Stimulated activated CD4-positive, alpha-beta T cell treated with anti-CD3 and anti-CD28 coated beads, Interleukin-2, amount 100 ng/mL, for 48 hours (primary cell): Measurements from ENCODE around the gene RPH3AL.
"Not testable (repeated sequence)": the region's sequence is repeated elsewhere in the genome, so short reads cannot be mapped to it uniquely, and the experiment has no call there.

ENCODE experiments used
- DNase-seq, 2 donors: peaks; one replicate each; pipeline ENCODE4 v3.0.0-alpha.2; 2020

RPH3AL gene

DNA sequence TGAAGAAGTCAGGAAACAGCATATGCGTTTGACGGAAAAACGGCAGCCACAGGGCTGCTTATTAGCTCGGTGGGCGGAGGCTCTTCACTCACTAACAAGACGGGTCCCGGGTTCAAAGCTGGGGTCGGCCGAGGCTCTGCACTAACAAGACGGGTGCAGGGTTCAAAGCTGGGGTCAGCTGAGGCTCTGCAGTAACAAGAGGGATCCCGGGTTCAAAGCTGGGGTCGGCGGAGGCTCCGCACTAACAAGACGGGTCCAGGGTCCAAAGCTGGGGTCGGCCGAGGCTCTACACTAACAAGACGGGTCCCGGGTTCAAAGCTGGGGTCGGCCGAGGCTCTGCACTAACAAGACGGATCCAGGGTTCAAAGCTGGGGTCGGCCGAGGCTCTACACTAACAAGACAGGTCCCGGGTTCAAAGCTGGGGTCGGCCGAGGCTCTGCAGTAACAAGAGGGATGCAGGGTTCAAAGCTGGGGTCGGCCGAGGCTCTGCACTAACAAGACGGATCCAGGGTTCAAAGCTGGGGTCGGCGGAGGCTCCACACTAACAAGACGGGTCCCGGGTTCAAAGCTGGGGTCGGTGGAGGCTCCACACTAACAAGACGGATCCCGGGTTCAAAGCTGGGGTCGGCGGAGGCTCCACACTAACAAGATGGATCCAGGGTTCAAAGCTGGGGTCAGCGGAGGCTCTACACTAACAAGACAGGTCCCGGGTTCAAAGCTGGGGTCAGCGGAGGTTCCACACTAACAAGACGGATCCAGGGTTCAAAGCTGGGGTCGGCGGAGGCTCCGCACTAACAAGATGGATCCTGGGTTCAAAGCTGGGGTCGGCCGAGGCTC lies 117.4 kb downstream of the RPH3AL start:
- DNase-seq = not testable (repeated sequence)

DNA sequence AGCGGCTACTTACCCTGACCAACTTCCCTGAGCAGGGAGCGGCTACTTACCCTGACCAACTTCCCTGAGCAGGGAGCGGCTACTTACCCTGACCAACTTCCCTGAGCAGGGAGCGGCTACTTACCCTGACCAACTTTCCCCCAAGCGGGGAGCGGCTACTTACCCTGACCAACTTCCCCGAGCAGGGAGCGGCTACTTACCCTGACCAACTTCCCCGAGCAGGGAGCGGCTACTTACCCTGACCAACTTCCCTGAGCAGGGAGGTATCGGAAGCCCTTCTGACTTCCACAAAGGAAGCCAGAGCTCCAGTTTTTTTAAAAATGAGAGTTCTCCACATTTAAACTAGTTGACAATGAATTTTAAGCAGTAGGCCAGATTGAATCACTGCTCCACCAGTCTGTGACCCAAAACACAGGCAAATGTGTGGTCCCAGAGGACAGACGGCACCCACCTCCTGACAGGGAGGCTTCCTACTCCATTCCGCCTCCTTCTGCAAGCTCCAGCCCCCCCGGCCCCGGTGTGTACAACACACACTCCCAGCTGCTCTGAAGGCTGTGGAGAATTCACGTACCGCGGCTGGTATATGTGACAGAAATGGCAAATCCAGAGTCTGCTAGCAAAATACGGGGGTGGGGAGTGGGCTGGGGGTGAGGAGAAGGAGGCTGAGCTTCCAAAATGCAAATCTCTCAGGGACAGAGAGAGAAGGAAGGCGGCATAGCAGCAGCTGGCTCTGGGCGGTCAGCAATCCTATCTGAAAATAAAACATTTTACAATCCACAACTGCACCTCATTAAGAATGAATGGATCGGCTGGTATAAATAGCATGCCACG lies 118.2 kb downstream of the RPH3AL start:
- DNase-seq = not testable (repeated sequence)

DNA sequence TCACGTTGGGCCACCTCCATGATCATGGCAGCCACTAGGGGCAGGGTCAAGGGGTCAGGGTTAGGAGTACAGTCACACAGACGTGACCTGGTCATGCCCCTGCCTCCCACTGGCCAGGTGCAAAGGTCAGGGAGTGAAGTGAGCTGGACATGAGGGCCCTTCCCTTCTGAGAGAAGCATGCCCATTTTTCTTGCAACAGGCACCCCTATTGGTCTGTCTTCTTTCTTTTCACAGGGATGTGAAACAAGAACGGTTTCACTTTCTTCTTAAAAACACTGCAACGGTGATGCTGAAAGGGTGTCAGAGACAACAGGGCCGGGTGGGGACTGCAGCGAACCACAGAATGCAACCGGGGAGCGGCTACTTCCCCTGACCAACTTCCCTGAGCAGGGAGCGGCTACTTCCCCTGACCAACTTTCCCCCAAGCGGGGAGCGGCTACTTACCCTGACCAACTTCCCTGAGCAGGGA lies 119.1 kb downstream of the RPH3AL start:
- DNase-seq = no peak

DNA sequence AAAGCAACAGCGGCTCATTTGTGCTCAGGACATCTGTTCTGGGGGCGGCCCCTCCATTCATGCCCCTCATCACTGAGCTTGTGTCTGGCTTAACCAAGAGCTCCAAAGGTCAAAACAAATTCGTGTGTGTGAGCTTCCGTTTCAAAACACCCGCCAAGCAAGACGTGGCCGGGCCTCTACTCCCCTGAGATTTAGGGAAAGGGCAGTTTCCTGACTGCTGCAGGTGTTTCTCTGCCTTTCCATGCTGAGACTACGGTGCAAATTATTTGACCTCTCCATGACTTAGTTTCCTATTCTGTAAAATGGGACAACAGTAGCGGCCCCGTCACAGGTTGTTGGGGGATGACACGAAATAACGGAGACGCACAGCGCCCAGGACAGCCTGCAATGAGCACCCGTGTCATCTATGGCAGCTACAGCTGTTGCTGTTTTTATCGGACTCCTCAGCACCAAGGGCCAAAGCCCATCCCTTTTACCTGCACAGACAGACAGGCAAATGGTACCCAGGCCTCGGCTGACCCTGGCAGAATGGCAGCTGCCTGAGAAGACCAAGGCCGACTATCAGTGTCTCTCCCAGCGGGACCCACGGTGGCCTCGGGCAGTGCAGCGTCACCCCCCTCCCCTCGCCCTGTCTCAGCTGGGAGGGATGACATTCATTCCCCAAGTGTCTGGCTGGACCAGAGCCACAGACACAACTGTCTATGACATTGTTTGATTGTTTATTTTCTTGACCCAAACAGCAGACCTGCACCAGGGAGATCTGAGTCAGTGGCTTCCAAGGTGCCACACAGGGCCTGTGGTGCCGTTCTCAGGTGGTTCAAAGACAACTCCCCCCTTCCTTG lies 120.4 kb downstream of the RPH3AL start:
- DNase-seq = no peak

DNA sequence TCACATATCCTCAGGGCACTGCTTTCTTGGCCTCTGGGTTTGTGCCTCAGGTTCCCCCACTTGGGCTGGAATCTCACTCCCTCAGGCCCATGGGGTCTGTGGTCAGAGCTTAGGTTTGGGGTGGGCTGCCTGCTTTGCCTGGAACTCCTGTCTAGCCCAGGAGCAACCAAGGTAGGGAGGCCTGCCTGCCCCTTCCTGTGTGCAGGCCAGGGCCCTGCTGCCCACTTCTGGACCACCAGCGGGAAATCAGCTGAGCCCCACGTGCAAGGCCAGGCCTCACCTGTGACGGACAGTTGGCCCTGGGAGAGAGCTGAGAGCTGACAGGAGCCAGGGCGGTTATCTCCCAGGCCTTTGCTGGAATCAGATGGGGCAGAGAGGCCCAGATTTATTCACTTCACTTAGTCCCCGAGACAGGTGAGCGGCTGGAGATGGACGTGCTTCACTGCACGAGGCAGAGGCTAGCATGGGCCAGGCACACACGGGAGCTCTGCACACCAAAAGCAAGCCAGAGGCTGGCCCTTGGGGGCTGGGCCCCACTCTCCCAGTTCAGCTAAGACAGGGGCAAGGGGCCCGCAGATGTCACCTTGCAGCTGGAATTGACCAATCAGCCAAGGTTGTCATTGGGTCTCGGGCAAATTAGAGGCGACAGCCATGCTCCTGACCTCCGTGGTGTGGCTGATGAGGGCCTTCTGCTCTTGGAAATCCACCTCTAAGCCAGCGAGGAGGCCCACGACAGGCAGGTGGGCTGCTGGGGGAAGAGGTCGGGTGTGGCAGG lies 121.2 kb downstream of the RPH3AL start:
- no peak for DNase-seq

DNA sequence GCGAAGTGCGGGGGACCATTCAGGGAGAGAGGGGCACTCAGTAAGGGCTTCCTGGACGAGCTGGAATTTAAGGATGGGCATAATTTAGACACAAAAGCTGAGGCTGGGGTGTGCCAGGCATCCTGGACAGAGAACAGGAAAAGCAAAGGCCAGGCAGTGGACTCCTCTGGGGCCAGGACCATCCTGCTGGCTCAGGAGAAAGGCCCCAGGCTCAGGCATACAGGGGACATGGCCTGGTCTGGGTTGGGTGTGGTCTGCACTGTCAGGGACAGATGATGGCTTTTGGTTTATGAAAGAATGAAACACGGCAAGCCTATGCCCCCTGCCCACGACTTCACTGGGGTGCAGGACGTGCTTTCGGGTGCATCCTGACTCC lies 122.2 kb downstream of the RPH3AL start:
- no peak for DNase-seq

DNA sequence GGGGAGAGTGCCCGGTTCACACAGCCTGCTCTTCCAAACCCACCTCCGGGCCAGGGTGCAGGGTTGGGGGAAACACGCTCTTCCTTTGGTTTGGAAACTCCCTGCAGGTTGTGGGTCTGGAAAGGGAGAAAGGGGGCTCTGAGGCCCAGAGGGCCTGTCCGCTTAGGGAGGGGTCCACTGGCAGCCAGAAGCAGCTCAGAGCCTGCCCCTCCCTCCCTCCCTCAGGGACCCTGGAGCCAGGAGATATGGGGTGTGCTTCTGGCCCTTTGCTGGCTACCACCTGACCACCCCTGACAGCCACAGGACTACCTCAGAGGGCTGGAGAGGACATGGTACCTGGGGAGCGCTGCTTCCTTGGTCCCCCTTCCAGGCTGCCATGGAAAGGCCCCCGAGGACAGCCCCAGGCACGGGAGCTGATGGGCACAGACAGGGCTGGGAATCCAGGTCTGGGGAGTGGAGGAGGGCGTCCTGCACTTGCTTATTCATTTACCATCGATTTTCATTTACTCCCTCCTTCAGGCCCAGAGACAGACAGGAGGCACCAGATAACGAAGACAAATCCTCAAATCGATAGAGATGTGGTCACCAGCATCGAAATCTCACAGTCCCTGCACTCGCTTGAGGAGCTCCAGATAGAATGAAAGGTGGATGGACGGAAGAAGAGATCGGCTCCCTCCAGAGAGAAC lies 122.8 kb downstream of the RPH3AL start:
- DNase-seq = no peak

DNA sequence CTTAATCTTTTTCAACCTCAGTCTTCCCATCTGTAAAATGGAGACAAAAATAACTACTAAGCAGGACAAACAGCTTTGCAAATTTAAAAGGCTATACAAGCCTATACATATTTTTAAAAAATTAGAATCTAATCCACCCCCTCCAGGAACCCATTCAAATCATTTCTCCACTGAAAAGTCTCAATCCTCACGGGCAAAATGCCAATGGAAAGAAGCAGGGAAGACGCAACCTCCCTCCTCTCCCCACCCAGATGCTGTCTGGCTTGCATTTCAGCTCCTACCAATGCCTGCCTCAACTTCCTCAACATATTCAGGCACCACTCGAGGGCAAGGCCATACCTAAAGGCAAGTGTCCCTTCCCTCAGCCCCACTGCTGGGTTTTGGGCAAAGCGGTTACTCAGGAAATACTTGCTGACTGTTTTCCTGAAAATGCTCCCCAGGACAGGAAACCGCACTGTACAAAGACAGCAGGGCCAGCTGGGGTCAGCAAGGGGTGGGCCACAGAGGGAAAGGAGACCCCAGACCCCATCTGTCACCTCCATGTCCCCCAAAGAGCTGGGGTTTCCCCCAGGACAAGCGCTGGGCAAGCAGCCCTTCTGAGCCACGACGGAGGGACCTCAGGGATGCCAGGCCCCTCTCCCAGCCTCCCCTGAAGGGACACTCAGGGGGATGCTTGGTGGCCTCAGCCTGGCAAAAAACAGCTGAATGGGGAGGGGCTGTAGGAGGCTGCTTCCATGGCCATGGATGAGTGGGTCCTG lies 123.5 kb downstream of the RPH3AL start:
- no peak for DNase-seq

DNA sequence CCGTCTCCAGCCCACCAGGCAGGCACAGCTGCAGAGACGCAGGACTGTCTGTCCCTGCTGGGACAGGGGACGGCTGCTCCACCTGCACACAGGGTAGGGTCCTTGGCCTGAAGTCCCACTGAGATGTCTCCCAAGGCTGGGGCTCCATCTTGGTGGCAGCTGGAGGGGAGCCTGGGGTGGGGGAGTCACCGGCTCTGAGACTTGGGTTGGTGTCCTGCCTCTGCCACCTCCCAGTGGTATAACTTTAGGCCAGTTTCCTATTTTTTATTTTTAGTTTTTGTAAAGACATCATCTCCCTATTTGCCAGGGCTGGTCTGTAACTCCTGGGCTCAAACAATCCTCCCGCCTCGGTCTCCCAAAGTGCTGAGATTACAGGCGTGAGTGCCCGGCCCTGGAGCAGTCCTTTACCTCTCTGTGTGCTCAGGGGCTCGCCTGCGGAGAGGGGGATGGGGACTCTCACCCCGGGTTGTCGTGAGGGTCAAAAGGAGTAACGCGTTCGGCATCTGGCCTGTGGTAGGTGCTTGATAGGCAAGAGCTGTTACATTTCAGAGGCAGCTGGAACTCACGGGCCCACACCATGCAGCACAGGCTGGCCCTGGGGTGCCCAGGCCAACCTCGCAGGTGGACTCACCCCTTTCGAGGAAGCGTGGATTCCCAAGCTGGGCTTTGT lies 124.5 kb downstream of the RPH3AL start:
- DNase-seq = no peak

DNA sequence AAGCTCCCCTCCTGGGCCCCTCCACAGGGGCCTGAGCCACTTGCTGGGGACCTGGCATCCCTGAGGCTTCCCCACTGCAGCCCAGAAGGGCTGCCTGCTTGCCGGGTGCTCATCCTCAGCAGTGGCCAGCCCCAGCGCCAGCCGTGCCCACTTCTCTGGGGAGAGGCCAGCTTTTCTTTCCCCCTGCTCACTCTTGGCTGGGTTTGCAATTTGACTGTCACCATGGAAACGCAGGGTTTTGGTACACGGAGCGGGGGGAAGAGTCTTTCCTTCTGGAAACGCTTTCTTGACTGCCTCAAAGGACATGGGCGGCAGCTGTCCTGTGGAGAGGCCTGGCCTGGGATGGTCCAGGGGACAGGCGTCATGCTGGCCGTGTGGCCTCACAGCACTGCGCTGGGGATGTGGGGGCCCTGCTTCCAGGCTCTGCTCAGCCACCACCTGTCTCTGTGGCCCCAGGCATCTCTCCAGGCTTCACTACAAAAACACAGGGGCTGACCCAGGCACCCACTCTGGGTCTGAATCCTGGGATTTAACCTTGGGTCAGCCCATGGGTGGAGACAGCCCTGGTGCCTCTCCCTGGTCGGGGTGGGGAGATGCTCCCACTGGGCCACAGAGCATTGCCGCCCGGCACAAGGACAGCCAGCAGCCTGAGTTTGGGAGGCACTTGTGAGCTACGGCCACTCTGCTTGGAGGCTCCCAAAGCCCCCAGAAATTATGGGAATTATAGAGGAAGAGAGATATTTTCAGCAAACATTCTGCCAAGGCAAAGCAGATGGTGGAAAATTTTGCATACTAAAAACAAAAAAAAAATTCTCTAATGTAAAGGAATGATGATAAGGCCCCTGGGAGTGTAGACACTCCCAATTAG lies 125.3 kb downstream of the RPH3AL start:
- no peak for DNase-seq

DNA sequence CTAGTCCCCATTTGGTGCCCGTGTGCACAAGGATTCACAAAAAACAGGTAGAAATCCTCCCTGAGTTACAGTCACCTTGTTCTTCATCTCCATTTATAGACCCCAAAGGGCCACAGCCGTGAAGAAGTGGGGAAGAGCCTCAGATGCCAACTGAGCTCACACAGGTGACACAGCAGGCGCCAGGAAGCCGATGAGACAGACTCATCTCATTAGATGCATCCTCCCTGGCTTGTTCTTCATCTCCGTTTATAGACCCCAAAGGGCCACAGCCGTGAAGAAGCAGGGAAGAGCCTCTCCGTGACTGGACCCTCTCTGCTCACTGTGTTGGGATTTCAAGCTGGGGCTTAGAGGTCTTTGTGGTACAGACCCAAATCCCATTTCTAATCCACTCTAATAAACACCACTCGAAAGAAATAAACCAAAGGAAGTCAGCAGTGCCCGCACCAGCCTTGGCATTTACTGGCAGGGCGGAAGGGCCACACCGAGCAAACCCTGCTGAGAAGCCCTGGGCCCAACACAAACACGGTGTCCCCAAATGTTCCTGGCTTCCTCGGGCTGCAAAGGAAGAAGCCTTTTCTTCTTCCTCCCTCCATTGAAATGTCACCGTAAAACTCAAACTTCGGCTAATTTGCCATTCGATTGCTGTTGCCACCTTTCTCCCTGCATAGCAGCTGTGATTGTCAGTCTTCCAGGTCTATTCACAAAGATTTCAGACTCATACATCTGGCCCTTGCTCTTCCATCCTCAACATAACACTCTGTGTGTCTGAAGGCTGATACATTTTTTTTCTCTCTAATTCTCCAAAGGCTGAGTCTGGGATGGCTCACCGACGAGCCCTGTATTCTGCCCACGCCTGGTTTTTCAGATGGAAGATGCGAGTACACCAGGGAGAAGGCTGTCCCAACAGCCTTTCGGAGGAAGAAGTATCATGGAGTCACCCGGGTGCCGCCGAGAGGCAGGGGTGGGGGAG lies 126.2 kb downstream of the RPH3AL start:
- DNase-seq = no peak

DNA sequence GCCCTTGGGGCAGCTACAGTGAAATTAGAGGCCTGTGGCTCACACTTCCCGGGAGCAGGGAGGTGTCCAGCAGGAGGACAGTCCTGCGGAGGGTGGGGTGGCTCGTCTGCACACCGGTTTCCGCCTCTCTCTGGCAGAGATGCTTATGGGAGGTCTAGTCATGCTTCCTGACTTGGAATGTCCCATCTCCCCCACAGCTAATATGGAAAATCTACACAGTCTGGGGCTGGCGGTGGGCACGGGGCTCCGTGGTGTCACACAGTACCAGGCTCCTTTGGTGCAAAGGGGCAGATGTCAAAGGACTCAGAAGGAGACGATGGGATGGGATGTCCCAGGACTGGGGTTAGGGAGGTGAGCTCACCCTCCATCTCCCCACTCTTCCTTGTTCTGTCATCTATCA lies 127.1 kb downstream of the RPH3AL start:
- DNase-seq = no peak

DNA sequence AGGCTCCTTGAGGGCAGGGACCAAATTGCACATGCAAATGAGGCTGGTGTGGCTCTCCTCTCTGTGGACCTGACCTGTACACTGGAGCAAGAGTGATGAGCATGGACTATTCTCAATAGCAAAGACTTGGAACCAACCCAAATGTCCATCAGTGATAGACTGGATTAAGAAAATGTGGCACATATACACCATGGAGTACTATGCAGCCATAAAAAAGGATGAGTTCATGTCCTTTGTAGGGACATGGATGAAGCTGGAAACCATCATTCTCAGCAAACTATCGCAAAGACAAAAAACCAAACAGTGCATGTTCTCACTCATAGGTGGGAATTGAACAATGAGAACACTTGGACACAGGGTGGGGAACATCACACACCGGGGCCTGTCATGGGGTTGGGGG lies 128.0 kb downstream of the RPH3AL start:
- not testable (repeated sequence) for DNase-seq

DNA sequence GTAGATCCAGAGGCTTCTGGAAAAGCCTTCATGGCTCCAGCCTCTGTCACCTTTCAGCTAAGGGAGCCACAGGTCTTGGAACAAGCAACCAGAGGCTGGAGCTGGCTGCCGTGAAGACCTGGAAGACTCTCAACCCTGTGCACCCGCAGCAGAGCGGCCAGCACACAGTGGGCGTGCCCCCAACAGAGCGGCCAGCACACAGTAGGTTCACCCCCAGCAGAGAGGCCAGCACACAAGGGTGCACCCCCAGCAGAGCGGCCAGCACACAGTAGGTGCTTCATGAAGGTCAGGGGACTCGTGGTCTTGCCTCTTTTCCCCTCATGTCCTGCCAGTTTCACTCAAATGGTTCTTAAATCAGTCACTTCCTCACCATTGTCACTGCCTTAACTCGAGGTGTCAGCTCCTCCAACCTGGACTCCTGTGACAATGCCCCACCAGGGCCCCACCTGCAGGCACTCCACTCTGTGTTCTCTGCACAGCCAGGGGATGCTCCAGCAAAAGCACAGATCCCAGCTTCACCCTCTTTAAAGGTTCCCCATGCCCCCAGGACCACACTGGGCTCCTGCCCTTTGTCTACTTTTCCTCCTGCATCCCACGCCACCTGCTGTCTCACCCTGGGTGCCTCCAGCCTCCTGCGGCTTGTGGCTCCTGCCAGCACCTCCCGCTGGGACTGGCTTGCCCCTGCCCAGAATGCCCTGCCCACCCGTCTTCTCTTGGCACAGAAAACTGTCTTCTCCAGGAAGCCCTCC lies 128.7 kb downstream of the RPH3AL start:
- DNase-seq = no peak

DNA sequence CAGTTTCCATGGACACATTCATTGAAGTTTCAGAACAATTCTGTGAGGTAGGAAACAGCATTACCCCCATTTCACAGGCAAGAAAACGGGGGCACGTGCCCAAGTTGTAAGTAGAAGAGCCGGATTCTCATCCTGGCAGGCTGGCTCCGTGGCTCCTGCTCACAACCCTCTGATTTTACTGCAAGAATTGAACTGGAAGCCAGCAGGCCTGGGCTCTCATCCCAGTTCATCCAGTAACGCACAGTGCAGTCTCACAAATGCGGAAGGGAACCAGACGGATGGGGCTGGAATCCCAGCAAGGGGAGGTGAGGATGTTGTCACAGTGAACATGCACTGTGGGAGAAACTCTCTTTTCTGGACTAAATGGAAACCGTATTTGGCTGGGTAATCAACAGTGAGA lies 130.4 kb downstream of the RPH3AL start:
- no peak for DNase-seq

DNA sequence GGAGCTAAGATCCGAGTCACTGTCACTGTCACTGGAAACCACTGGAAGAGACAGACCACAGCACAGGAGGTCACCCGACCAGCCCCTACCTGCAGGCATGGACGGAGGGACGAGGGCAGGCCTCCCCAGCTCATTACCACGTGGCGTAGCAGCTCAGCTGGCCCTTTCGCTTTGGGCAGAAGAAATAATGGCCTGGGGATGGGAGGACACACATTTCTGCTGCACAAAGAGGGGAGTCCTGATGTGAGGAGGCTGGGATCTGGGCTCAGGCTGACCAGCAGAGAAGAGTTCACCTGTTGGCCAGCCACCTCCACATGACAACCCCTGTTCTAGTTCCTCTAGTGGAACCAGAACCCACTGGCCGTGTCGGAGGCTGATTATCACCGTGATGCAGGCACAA lies 132.9 kb downstream of the RPH3AL start:
- no peak for DNase-seq

DNA sequence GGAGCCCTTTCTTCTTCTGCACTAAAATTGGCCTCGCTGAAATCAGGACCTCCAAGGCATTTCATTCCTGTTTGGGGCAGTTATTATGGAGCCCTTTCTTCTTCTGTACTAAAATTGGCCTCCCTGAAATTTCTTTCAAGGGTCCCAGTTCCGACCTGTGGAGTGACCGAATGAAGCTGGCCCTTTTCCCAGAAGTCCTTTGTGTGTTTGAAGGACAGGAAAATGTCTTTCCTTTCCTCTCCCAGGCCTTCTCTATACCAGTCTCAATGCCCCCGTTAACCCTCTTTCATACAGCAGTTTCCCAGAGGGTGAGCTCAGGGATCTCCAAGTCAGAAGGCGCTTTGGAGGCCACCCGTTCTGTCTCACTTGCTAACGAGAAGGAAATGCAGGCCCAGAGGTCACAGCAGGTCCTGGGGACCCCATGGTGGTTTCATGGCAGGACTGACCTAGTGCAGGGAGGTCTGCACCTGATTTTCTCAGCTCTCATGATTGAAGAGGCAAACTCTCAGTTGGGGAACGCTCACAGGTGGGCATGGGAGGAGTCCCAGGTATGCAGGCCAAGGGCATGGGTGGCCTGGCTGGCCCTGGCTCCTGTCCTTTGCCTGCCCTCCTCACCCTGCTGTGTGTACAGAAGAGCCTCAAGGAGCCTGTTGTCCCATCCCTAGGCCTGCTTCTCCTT lies 134.0 kb downstream of the RPH3AL start:
- DNase-seq = no peak
